PC-9 (cell line): ENCODE results near the gene PSMD2. TPM values are rescaled to one million over a fixed set of nuclear protein-coding genes. Genes with fewer than 3 reads are reported as not detected.

Source experiments
- BruUV-seq: library from RNA; stranded (reverse); fragments of 400-500 nt; replicated peaks from 2 replicates; lab custom pipeline; 2021; lab: Mats Ljungman, UMichigan
- CTCF ChIA-PET: fragments of 300-600 bp; sonication (Branson Sonifier 250); formaldehyde crosslinking; loops from one replicate; lab custom pipeline; 2022; ENCODE audit warnings: antibody characterized with exemption; lab: Charles Lee
- POLR2A ChIA-PET: fragments of 300-600 bp; sonication (Branson Sonifier 250); formaldehyde crosslinking; loops from one replicate; lab custom pipeline; 2022; ENCODE audit warnings: antibody characterized with exemption; ENCODE audit not compliant: unreplicated experiment; lab: Charles Lee
- DNase-seq, 2 experiments: peaks; one replicate each; pipeline versions ENCODE4 v3.0.0 to v3.0.0-alpha.2; 2015 to 2022; ENCODE audit warnings: mixed read lengths in 1 of 2
- H2AFZ ChIP-seq: fragments of 200-600 bp; sonication (generic); 2 replicates; pipeline ENCODE4 v1.8.1; 2017; ENCODE audit warnings: antibody characterized with exemption
- H3F3A ChIP-seq: fragments of 200-600 bp; sonication (generic); 2 replicates; pipeline ENCODE4 v1.8.1; 2017; ENCODE audit warnings: antibody characterized with exemption, mild to moderate bottlenecking, low read depth; ENCODE audit not compliant: insufficient read depth
- H3K27ac ChIP-seq: fragments of 200-600 bp; sonication (generic); 2 replicates; pipeline ENCODE4 v1.6.1; 2016; ENCODE audit warnings: mixed run types
- H3K27me3 ChIP-seq: fragments of 200-600 bp; sonication (generic); 2 replicates; pipeline ENCODE4 v1.6.1; 2016; ENCODE audit warnings: low read depth, mixed run types; ENCODE audit not compliant: insufficient read depth
- H3K36me3 ChIP-seq: fragments of 200-600 bp; sonication (generic); 2 replicates; pipeline ENCODE4 v1.6.1; 2016; ENCODE audit warnings: low read depth, mixed run types
- H3K4me1 ChIP-seq: fragments of 200-600 bp; sonication (generic); replicated peaks from 2 replicates; pipeline ENCODE4 v1.6.1; 2016; ENCODE audit warnings: mixed run types; ENCODE audit not compliant: insufficient read depth
- H3K4me2 ChIP-seq: fragments of 200-600 bp; sonication (generic); 2 replicates; pipeline ENCODE4 v1.6.1; 2017; ENCODE audit warnings: mixed run types
- H3K4me3 ChIP-seq: fragments of 200-600 bp; sonication (generic); 2 replicates; pipeline ENCODE4 v1.6.1; 2016; ENCODE audit warnings: mixed run types
- H3K79me2 ChIP-seq: fragments of 200-600 bp; sonication (generic); 2 replicates; pipeline ENCODE4 v1.6.1; 2017; ENCODE audit warnings: low read depth, mixed run types
- H3K9me2 ChIP-seq: fragments of 200-600 bp; sonication (generic); 2 replicates; pipeline ENCODE4 v1.8.1; 2017; ENCODE audit warnings: mild to moderate bottlenecking; ENCODE audit not compliant: insufficient read depth
- H3K9me3 ChIP-seq: fragments of 200-600 bp; sonication (generic); 2 replicates; pipeline ENCODE4 v1.8.1; 2016; ENCODE audit warnings: low read depth; ENCODE audit not compliant: insufficient read depth
- H4K20me1 ChIP-seq: fragments of 200-600 bp; sonication (generic); 2 replicates; pipeline ENCODE4 v1.8.1; 2017; ENCODE audit not compliant: insufficient read depth
- CTCF ChIP-seq: fragments of 200-600 bp; sonication (generic); conservative IDR thresholded peaks from 2 replicates; pipeline ENCODE4 v1.6.1; 2017; ENCODE audit warnings: mixed run types, antibody characterized with exemption, mild to moderate bottlenecking, moderate library complexity
- EZH2 ChIP-seq: fragments of 200-600 bp; sonication (generic); IDR thresholded peaks from 2 replicates; pipeline ENCODE4 v1.8.0; 2017; ENCODE audit warnings: antibody characterized with exemption, low read depth
- intact Hi-C: fragments of 100-400 bp; cut with micrococcal nuclease; formaldehyde crosslinking; loops from one replicate; pipeline ENCODE4 v1.10.0; 2022; ENCODE audit not compliant: unreplicated experiment
- total RNA-seq: library from RNA; stranded (reverse); gene quantifications from 2 replicates; pipeline ENCODE4 v1.2.3, GENCODE V29; 2021

The PSMD2 gene
- total RNA-seq, 1 experiment from 2014 or later: 788 TPM

GRCh38 chr3:184328516-184328915 is 29.5 kb downstream of the PSMD2 start:
- POLR2A ChIA-PET: interaction anchor here (0.6 kb wide), 1 partner anchor 13 kb away, joined by 4 read pairs; no protein-coding TSS in a partner anchor

GRCh38 chr3:184332370-184333090 is 33.5 kb downstream of the PSMD2 start:
- H3F3A ChIP-seq: peaks cover 96% of the 10 kb centered on the region
- peaks cover 85% of the 10 kb centered on the region for H4K20me1 ChIP-seq
- no peak overlapping the region for H3K4me2 ChIP-seq
- H3K27ac ChIP-seq: peak overlapping the region; percentile 73
- no peaks in the 10 kb centered on the region for H3K9me3 ChIP-seq
- no peak overlapping the region for H2AFZ ChIP-seq
- TF ChIP-seq CTCF (no peak), EZH2 (no peak)
- peaks cover 57% of the 10 kb centered on the region for H3K4me1 ChIP-seq
- H3K4me3 ChIP-seq: no peak overlapping the region
- intact Hi-C loops: no loop called here
- H3K36me3 ChIP-seq: peaks cover 56% of the 10 kb centered on the region
- no peaks in the 10 kb centered on the region for H3K9me2 ChIP-seq
- CTCF ChIA-PET: interaction anchor here (0.6 kb wide), 1 partner anchor 388 kb away, joined by 4 read pairs; no protein-coding TSS in a partner anchor
- BruUV-seq: no TSS peak
- POLR2A ChIA-PET: no interaction called here
- peak; percentile 67 to 69 for DNase-seq
- H3K79me2 ChIP-seq: peaks cover 29% of the 10 kb centered on the region
- no peaks in the 10 kb centered on the region for H3K27me3 ChIP-seq

More at GRCh38 chr3:184328516-184328915, 29.5 kb downstream of the PSMD2 start:
- no peak for TF ChIP-seq EZH2
- TF ChIP-seq CTCF: no peak
- no peaks in the 10 kb centered on the region for H3K9me2 ChIP-seq
- no peaks in the 10 kb centered on the region for H3K27me3 ChIP-seq
- no peaks in the 10 kb centered on the region for H3K9me3 ChIP-seq
- peaks cover 97% of the 10 kb centered on the region for H4K20me1 ChIP-seq
- no peak for DNase-seq
- peaks cover 27% of the 10 kb centered on the region for H3K4me1 ChIP-seq
- H3K79me2 ChIP-seq: peaks cover 57% of the 10 kb centered on the region
- H3K27ac ChIP-seq: no peak overlapping the region
- H3K36me3 ChIP-seq: peaks cover 85% of the 10 kb centered on the region
- CTCF ChIA-PET: no interaction called here
- no TSS peak for BruUV-seq
- no peak overlapping the region for H3K4me2 ChIP-seq
- no peak overlapping the region for H2AFZ ChIP-seq
- no peak overlapping the region for H3K4me3 ChIP-seq
- intact Hi-C loops: no loop called here
- H3F3A ChIP-seq: peaks cover 99% of the 10 kb centered on the region

GRCh38 chr3:184333190-184333589 is 34.1 kb downstream of the PSMD2 start:
- H3K36me3 ChIP-seq: peaks cover 51% of the 10 kb centered on the region
- TF ChIP-seq CTCF (no peak), EZH2 (no peak)
- POLR2A ChIA-PET: no interaction called here
- no peaks in the 10 kb centered on the region for H3K9me2 ChIP-seq
- no peak overlapping the region for H3K4me3 ChIP-seq
- H3K9me3 ChIP-seq: no peaks in the 10 kb centered on the region
- H3K27ac ChIP-seq: peak overlapping the region; percentile 73
- DNase-seq: no peak
- intact Hi-C loops: no loop called here
- peaks cover 57% of the 10 kb centered on the region for H3K4me1 ChIP-seq
- H3K79me2 ChIP-seq: peaks cover 26% of the 10 kb centered on the region
- CTCF ChIA-PET: interaction anchor here (0.6 kb wide), 1 partner anchor 388 kb away, joined by 4 read pairs; no protein-coding TSS in a partner anchor
- no peak overlapping the region for H3K4me2 ChIP-seq
- H3F3A ChIP-seq: peaks cover 93% of the 10 kb centered on the region
- H4K20me1 ChIP-seq: peaks cover 78% of the 10 kb centered on the region
- no peaks in the 10 kb centered on the region for H3K27me3 ChIP-seq
- no TSS peak for BruUV-seq
- no peak overlapping the region for H2AFZ ChIP-seq
